LNCAP (cell line): ENCODE measurements around the gene TBCEL.

Experiments used
- CTCF ChIP-seq: fragments of 450-650 bp; IDR thresholded peaks from 2 replicates; pipeline ENCODE4 v1.5.1; 2017; ENCODE audit warnings: mild to moderate bottlenecking

TBCEL gene

GRCh38 chr11:121006922-121007321 is 17.0 kb upstream of the TBCEL start:
- no peak for TF ChIP-seq CTCF

DNA sequence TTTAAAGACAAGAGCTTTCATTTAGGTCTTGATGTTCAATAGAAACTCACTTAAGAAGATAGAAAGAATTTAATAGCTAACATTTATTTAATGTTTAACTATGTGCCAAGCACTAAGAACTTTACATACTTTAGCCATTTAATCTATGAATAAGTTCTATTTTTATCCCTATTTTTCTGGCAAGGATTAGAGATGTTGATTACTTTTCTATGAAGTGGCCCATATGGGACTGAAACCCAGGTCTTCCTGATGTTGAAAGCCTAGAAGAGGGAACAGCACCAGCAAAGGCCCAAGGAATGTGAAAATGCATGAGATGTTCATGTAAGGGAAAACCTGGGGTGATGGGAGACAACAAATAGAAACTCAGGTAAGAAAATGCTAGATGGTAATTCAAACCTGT is 15.4 kb upstream of the TBCEL start:
- TF ChIP-seq CTCF = no peak

DNA sequence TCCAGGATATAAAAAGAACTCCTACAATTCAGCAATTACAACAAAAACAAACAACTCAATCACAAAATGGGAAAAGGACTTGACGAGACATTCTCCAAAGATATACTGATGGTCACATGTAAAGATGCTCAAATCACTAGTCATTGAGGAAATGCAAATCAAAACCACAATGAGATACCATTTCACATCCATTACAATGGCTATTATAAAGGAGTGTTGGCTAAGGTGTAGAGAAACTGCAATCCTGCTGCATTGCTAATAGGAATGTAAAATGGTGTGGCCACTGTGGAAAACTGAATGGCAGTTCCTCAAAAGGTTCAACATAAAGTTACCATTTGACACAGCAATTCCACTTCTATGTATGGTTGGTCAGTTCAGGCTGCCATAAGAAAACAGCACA is 11.8 kb upstream of the TBCEL start:
- no peak for TF ChIP-seq CTCF

- no peak for TF ChIP-seq CTCF
These were observed 5.2 kb upstream of the TBCEL start for GRCh38 chr11:121018746-121019145.

DNA sequence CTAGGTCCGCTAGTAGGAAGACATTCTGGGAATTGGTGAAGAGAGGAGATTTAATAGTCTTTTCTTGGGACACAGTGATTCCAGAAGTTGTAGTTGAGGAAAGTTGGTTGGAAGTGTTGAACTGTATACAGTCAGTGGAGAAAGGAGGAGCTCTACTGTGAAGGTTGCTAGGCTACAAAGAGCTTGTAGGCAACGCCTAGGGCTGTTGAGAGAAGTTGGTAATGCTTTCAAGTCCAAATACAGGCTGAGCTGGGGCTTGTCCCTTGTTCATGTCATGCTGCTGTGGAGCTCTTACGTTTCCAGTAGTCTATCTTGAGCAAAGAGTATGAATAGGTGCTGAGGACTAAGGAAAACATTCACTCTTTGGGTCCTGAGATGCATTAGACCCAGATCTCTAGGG is 1.1 kb downstream of the TBCEL start:
- no peak for TF ChIP-seq CTCF

DNA sequence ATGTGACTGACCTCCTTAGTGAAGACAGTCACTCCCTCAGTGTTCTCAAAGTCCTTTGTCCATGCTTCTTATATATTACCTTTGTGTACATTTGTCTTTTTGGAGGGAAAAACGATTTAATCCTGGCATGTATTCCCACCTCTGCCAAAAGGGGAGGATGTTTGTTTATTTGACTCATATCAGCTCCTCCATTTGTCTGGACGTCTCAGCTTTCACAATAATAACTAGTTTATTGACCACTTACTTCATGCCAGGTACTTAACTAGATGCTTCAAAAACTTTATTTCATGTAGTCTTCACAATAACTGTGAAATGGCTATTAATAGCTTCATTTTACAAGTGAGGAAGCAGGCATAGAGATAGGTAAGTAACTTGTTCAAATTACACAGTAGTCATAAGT is 5.3 kb downstream of the TBCEL start:
- no peak for TF ChIP-seq CTCF

- no peak for TF ChIP-seq CTCF
These were observed 6.0 kb downstream of the TBCEL start for GRCh38 chr11:121029813-121030445.

DNA sequence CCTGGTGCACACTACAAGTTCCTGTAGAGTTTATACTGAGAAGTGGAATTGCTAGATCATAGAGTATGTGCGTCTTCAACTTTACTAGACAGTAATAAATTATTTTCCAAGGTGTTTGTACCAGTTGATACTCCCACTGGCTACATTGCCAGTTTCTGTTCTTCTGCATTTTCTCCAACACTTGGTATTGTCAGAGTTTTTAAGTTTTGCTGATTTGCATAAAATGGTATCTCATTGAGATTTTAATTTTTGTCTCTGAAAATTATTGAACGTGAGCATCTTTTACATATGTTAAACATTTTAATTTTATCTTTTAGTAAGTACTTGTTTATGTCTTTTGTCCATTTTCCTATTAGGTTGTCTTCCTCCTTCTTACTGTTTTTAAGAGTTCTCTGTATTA is 7.3 kb downstream of the TBCEL start:
- TF ChIP-seq CTCF = no peak
